Esophagus (tissue), 2 donors: ENCODE results near the gene CBLN4. TPM values are rescaled to one million over a fixed set of nuclear protein-coding genes. Genes with fewer than 3 reads are reported as not detected.

Source experiments
- H3K27ac ChIP-seq, 2 donors: one replicate each; pipeline ENCODE4 v1.5.1; 2013; ENCODE audit warnings: low read depth in 2 of 2, mild to moderate bottlenecking in 2 of 2, inconsistent platforms in 1 of 2, low read length in 1 of 2, moderate library complexity in 1 of 2
- H3K27me3 ChIP-seq, 2 donors: one replicate each; pipeline ENCODE4 v1.6.1; 2013; ENCODE audit warnings: low read length in 2 of 2, control low read depth in 1 of 2, mild to moderate bottlenecking in 1 of 2; ENCODE audit not compliant: insufficient read depth in 2 of 2, control insufficient read depth in 1 of 2
- H3K36me3 ChIP-seq, 2 donors: one replicate each; pipeline ENCODE4 v1.6.1; 2013; ENCODE audit warnings: low read length in 1 of 2; ENCODE audit not compliant: control insufficient read depth in 2 of 2, insufficient read depth in 2 of 2
- H3K4me1 ChIP-seq, 2 donors: one replicate each; pipeline ENCODE4 v1.6.1; 2013; ENCODE audit warnings: low read length in 1 of 2; ENCODE audit not compliant: control insufficient read depth in 2 of 2, insufficient read depth in 2 of 2
- H3K4me3 ChIP-seq, 2 donors: one replicate each; pipeline ENCODE4 v1.5.1; 2013; ENCODE audit warnings: low read length in 2 of 2, mild to moderate bottlenecking in 2 of 2, low read depth in 1 of 2, moderate library complexity in 1 of 2
- H3K9me3 ChIP-seq, 2 donors: one replicate each; pipeline ENCODE4 v1.6.1; 2013; ENCODE audit warnings: mild to moderate bottlenecking in 2 of 2, low read depth in 1 of 2, low read length in 1 of 2, moderate library complexity in 1 of 2; ENCODE audit not compliant: control insufficient read depth in 2 of 2, insufficient read depth in 1 of 2
- WGBS, 2 donors: extraction: QIAGEN DNeasy Blood & Tissue Kit; methylation state at CpG; one replicate each; pipeline ENCODE4 v1.1.7; 2013; 5-methylcytosine and 5-hydroxymethylcytosine counted together
- polyA plus RNA-seq, 2 donors: library from polyadenylated mRNA; stranded (reverse); fragments of 200-250 nt; gene quantifications; one replicate each; pipeline ENCODE4 v1.2.3, GENCODE V29; 2013
- donor health status: healthy with polysubstance abuse.
- donor health status: Bipolar disorder and iron deficiency.

The CBLN4 gene
- polyA plus RNA-seq, 2 donors: 0.01 TPM; not detected in 1

DNA sequence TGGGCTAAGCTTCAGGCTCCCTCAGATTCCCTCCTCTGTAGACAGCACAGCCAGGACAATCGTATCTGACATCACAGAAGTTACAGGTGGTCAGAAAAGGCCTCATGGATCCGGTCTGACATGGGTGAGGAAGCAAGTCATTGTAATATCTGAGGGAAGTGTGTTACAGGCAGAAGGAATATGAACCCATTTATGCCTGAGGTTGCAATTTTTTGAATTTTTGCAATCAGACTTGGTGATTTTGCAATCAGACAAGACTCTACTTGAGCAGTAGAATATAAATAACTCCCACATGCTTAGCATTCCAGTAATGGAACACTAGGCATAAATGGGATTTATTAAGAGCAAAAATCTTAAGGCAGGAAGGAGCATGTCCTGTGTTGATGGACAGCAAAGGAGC is 52.1 kb downstream of the CBLN4 start:
- Histone ChIP-seq H3K4me3 (no peak overlapping the region), H3K36me3 (no peaks in the 10 kb centered on the region), H3K27ac (peak overlapping the region in 1 of 2 donors; percentile 25), H3K27me3 (no peaks in the 10 kb centered on the region), H3K9me3 (no peaks in the 10 kb centered on the region), H3K4me1 (no peaks in the 10 kb centered on the region)
- WGBS, 2 donors: 31 to 40% methylated on average over 2 of the region's 2 CpGs

DNA sequence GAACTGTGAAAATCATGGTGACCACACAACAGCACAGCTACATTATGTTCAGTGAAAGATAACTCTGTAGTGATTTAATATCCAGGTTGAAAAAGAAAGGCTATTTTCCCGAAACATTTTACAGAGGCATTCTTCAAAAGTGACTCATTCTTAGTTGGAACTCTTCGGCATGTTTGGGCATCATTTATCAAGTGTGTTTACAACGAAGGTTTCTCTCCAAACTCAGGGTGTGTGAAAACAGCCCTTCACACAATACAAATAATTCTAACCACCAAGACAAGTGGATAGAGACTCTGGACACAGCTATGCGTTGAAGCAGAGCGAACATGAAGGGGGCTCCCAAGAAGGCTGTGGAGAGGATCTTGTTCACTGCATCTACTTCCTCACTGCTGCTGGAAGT is 57.6 kb downstream of the CBLN4 start:
- 33 to 43% methylated on average over 5 of the region's 5 CpGs for WGBS, 2 donors
- H3K9me3 ChIP-seq: no peaks in the 10 kb centered on the region
- no peaks in the 10 kb centered on the region for H3K36me3 ChIP-seq
- H3K27ac ChIP-seq: no peak overlapping the region
- H3K4me1 ChIP-seq: no peaks in the 10 kb centered on the region
- H3K27me3 ChIP-seq: no peaks in the 10 kb centered on the region
- no peak overlapping the region for H3K4me3 ChIP-seq

Other genes starting within 250 kb of the CBLN4 start
- not detected for gene MC3R, start 243.2 kb upstream of the CBLN4 start, polyA plus RNA-seq